A549 (cell line): ENCODE results near the gene ASPHD2. TPM values are rescaled to one million over a fixed set of nuclear protein-coding genes. Genes with fewer than 3 reads are reported as not detected.
"Not testable (repeated sequence)": the region's sequence is repeated elsewhere in the genome, so short reads cannot be mapped to it uniquely, and the experiment has no call there.

ENCODE experiments used
- ATAC-seq, 2 experiments: fragments of 200-7000 bp in 1 of 2; fragments of >200 bp in 1 of 2; cut with Nextera tagmentation in 1 of 2; cut with Tn5 transposase in 1 of 2; 3 replicates each; pipeline versions ENCODE4 v1.8.0 to v1.9.1; 2018 to 2020; ENCODE audit warnings: mild to moderate bottlenecking in 1 of 2, moderate library complexity in 1 of 2
- CTCF ChIA-PET: fragments of 300-600 bp; sonication (Branson Sonifier 250); formaldehyde crosslinking; extraction: SDS; loops from one replicate; lab custom pipeline; 2021; ENCODE audit warnings: antibody characterized with exemption, inconsistent platforms; lab: Yijun Ruan, JAX
- POLR2A ChIA-PET: fragments of 350-600 bp; formaldehyde crosslinking; extraction: SDS; loops from one replicate; lab custom pipeline; 2021; ENCODE audit warnings: antibody characterized with exemption, inconsistent platforms; lab: Yijun Ruan, JAX
- DNase-seq, 2 experiments: peaks; one replicate each; pipeline versions ENCODE4 v3.0.0 to v3.0.0-alpha.2; 2011 to 2016; ENCODE audit warnings: low read depth in 1 of 2, low spot score in 1 of 2
- FAIRE-seq: peaks from 2 replicates; lab custom pipeline; 2011; peaks lifted over from hg19 to GRCh38; lab: Jason Lieb, UNC
- H3K27ac ChIP-seq, 2 experiments: fragments of >200 bp; sonication (Bioruptor Twin); formaldehyde crosslinking; 3 replicates each; pipeline ENCODE4 v1.5.1; 2016 to 2017
- H3K4me1 ChIP-seq: fragments of >200 bp; sonication (Bioruptor Twin); formaldehyde crosslinking; 3 replicates; pipeline ENCODE4 v1.6.1; 2016
- H3K4me2 ChIP-seq: fragments of >200 bp; sonication (Bioruptor Twin); formaldehyde crosslinking; 3 replicates; pipeline ENCODE4 v1.6.1; 2016
- H3K4me3 ChIP-seq: fragments of >200 bp; sonication (Bioruptor Twin); formaldehyde crosslinking; 3 replicates; pipeline ENCODE4 v1.5.1; 2016
- H3K9me3 ChIP-seq: fragments of >200 bp; sonication (Bioruptor Twin); formaldehyde crosslinking; 3 replicates; pipeline ENCODE4 v1.6.1; 2016
- CBX2 ChIP-seq: fragments of 200-600 bp; sonication (generic); IDR thresholded peaks from 2 replicates; pipeline ENCODE4 v1.6.1; 2016; ENCODE audit warnings: low read depth, mild to moderate bottlenecking, borderline replicate concordance
- EHMT2 ChIP-seq: fragments of 200-600 bp; sonication (generic); IDR thresholded peaks from 2 replicates; pipeline ENCODE4 v1.6.1; 2016; ENCODE audit warnings: antibody characterized with exemption, low read depth, mild to moderate bottlenecking, moderate library complexity
- HDAC2 ChIP-seq: fragments of 200-600 bp; sonication (generic); IDR thresholded peaks from 2 replicates; pipeline ENCODE4 v1.6.1; 2016
- HOXB5 ChIP-seq: fragments of 250-450 bp; sonication (Bioruptor Pico); IDR thresholded peaks from 2 replicates; pipeline ENCODE4 v1.5.0; 2020; ENCODE audit warnings: mild to moderate bottlenecking, moderate library complexity
- JUN ChIP-seq, 2 experiments: fragments of >200 bp; sonication (Bioruptor Twin); formaldehyde crosslinking; IDR thresholded peaks; 2 replicates in 1 of 2; 3 replicates in 1 of 2; pipeline ENCODE4 v1.6.1; 2016 to 2017
- NFE2L2 ChIP-seq: fragments of 150-350 bp; conservative IDR thresholded peaks from 2 replicates; pipeline ENCODE4 v1.6.1; 2014; ENCODE audit warnings: low read length
- NPAS2 ChIP-seq: fragments of 250-450 bp; sonication (Bioruptor Pico); IDR thresholded peaks from 2 replicates; pipeline ENCODE4 v1.8.0; 2022; ENCODE audit warnings: mild to moderate bottlenecking, moderate library complexity, borderline replicate concordance
- RCOR1 ChIP-seq: fragments of 150-350 bp; IDR thresholded peaks from 2 replicates; pipeline ENCODE4 v1.6.1; 2014; ENCODE audit warnings: antibody characterized with exemption, low read length, low read depth
- TP53 ChIP-seq: fragments of 250-450 bp; sonication (Bioruptor Pico); IDR thresholded peaks from 2 replicates; pipeline ENCODE4 v1.5.0; 2021; ENCODE audit warnings: mild to moderate bottlenecking, moderate library complexity
- ZC3H11A ChIP-seq: fragments of 450-650 bp; IDR thresholded peaks from 2 replicates; pipeline ENCODE4 v1.6.1; 2014; ENCODE audit warnings: antibody characterized with exemption, mild to moderate bottlenecking
- ZFP36 ChIP-seq: fragments of 450-650 bp; IDR thresholded peaks from 2 replicates; pipeline ENCODE4 v1.6.1; 2014; ENCODE audit warnings: borderline replicate concordance; ENCODE audit not compliant: partially characterized antibody
- ZNF302 ChIP-seq: fragments of 250-450 bp; sonication (Bioruptor Pico); IDR thresholded peaks from 2 replicates; pipeline ENCODE4 v1.9.0; 2021; ENCODE audit warnings: inconsistent platforms, mild to moderate bottlenecking, moderate library complexity
- WGBS: methylation state at CpG from one replicate; pipeline ENCODE4 v1.1.6; 2017; ENCODE audit errors: missing lambda C conversion rate; 5-methylcytosine and 5-hydroxymethylcytosine counted together
- polyA plus RNA-seq, 4 experiments: library from polyadenylated mRNA; depleted of rRNA in 3 of 4; stranded (reverse); fragments of >200 nt; fragmentation: RNase III in 1 of 4; extraction: RNeasy Plus Mini Kit Qiagen cat#74134 plus additional on column Dnase treatment in 1 of 4; gene quantifications; 2 replicates in 3 of 4; 3 replicates in 1 of 4; pipeline ENCODE4 v1.2.3, GENCODE V29; 2011 to 2017
- TF ChIP-seq, protein P1 (sequence below): fragments of 450-650 bp; IDR thresholded peaks from 2 replicates; pipeline ENCODE4 v1.6.1; 2014; ENCODE audit warnings: antibody characterized with exemption
- TF ChIP-seq, protein P2 (sequence below): fragments of 150-350 bp; IDR thresholded peaks from 2 replicates; pipeline ENCODE4 v1.6.1; 2014; ENCODE audit warnings: low read depth, mild to moderate bottlenecking, low read length
- TF ChIP-seq, protein P3 (sequence below): IDR thresholded peaks from 2 replicates; pipeline ENCODE4 v1.6.1; 2012

The ASPHD2 gene
- polyA plus RNA-seq, 2 of the 4 experiments (the other 2 are of a cell fraction), result 0.84 to 1.3 TPM

DNA sequence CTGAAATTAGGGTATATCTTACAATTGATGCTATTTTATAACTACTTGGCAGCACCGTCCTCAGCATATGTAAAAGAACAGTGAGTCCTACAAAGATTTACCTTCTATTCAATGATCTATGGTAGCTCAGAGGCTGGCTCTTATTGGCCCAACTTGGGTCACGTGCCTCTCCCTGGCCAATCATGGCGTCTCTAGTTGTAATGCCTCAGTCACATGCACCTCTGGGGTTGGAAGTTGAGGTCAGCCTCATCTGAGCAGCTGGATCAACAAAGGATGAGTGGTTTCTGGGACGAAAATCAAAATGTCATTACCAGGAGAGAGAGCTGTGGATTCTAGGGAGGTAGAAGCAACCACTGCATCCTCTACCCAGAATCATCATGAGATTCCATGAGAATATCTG is 22.9 kb upstream of the ASPHD2 start:
- no peak overlapping the region for H3K4me3 ChIP-seq
- CTCF ChIA-PET, result interaction anchor here (1.2 to 3.6 kb wide), 2 partner anchors 55 to 83 kb away, joined by 3 to 18 read pairs; no protein-coding TSS in a partner anchor
- POLR2A ChIA-PET, result no interaction called here
- no peaks in the 10 kb centered on the region for H3K4me1 ChIP-seq
- FAIRE-seq (no peak), ATAC-seq (no peak), DNase-seq (peak in 1 of 2 experiments; percentile 14)
- 22% methylated on average over 4 of the region's 4 CpGs for whole genome bisulfite sequencing
- TF ChIP-seq RCOR1, result no peak
- TF ChIP-seq, protein P1, sequence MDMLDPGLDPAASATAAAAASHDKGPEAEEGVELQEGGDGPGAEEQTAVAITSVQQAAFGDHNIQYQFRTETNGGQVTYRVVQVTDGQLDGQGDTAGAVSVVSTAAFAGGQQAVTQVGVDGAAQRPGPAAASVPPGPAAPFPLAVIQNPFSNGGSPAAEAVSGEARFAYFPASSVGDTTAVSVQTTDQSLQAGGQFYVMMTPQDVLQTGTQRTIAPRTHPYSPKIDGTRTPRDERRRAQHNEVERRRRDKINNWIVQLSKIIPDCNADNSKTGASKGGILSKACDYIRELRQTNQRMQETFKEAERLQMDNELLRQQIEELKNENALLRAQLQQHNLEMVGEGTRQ, result peak; percentile 72
- H3K4me2 ChIP-seq, result no peak overlapping the region
- no peak overlapping the region for H3K27ac ChIP-seq
- no peaks in the 10 kb centered on the region for H3K9me3 ChIP-seq

DNA sequence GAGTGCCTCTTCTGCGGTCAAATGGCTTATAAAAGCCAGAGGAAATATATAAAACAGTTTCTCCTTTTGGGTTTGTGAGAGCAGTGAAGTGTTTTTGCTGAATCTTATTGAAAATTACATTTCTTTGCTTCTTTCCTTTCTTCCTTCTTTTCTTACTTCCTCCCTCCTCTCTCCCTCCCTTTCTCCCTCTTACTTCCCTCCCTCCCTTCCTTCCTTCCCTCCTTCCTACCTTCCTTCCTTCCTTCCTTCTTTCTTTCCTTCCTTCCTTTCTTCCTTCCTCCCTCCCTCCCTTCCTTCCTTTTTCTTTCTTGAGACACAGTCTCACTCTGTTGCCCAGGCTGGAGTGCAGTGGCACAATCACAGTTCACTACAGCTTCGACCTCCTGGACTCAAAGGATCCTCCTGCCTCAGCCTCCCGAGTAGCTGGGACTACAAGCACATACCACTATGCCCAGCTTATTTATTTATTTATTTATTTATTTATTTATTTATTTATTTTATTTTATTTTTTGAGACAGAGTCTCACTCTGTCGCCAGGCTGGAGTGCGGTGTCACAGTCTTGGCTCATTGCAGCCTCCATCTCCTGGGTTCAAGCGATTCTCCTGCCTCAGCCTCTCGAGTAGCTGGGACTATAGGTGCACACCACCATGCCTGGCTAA is 20.4 kb upstream of the ASPHD2 start:
- TF ChIP-seq ZC3H11A, result peak; percentile 54
- not testable (repeated sequence) for ATAC-seq, H3K4me2 ChIP-seq, H3K4me3 ChIP-seq, H3K27ac ChIP-seq, H3K4me1 ChIP-seq, H3K9me3 ChIP-seq, FAIRE-seq, DNase-seq
- 45% methylated on average over 7 of the region's 7 CpGs for WGBS
- ChIA-PET CTCF (interaction anchor here (1.1 to 3.4 kb wide), 3 partner anchors 8 to 44 kb away, joined by 3 to 10 read pairs (median 3); no protein-coding TSS in a partner anchor), POLR2A (interaction anchor here (0.7 kb wide), 1 partner anchor 13 kb away, joined by 4 read pairs; no protein-coding TSS in a partner anchor)

DNA sequence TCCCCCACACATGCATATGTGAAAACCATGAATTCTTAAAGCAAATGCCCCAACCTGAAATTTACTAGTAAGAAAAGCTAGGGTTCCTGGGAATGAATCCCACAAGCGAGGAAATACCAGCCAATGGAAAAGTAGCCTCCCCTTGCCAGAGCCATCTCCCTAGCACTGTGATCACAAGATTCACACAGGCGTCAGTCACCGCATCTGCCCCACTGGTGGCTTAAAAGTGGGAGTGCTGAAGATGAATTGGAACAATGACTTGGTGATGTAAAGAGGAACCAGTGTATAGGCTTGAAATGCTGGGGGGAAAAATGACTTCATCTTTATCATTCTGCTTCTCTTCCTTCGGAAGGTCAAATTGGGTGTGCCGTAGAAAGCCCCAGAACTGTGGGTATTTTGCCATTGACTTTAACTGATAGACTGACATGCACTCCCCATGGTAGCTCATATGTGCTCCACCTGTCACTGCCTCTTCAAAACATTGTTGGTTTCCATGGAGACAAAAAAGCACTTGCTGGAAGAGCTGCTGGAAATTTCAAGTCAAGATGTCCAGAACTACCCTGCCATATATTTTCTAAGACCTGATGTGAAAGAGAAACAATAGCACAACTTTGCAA is 19.2 kb upstream of the ASPHD2 start:
- ATAC-seq, result no peak
- H3K4me1 ChIP-seq, result no peaks in the 10 kb centered on the region
- no peaks in the 10 kb centered on the region for H3K9me3 ChIP-seq
- ChIA-PET CTCF (interaction anchor here (1.1 to 3.4 kb wide), 6 partner anchors 9 to 94 kb away, joined by 3 to 11 read pairs (median 7); no protein-coding TSS in a partner anchor), POLR2A (no interaction called here)
- H3K4me3 ChIP-seq, result no peak overlapping the region
- no peak overlapping the region for H3K4me2 ChIP-seq
- WGBS, result 47% methylated on average over 5 of the region's 5 CpGs
- H3K27ac ChIP-seq, result no peak overlapping the region
- FAIRE-seq, result no peak
- TF ChIP-seq HDAC2 (no peak), NPAS2 (no peak), TP53 (CRISPR knock-in tag) (no peak), EHMT2 (no peak), ZFP36 (no peak), ZNF302 (no peak), CBX2 (no peak)
- TF ChIP-seq, protein P2, sequence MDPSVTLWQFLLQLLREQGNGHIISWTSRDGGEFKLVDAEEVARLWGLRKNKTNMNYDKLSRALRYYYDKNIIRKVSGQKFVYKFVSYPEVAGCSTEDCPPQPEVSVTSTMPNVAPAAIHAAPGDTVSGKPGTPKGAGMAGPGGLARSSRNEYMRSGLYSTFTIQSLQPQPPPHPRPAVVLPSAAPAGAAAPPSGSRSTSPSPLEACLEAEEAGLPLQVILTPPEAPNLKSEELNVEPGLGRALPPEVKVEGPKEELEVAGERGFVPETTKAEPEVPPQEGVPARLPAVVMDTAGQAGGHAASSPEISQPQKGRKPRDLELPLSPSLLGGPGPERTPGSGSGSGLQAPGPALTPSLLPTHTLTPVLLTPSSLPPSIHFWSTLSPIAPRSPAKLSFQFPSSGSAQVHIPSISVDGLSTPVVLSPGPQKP, result no peak
- TF ChIP-seq, protein P3, sequence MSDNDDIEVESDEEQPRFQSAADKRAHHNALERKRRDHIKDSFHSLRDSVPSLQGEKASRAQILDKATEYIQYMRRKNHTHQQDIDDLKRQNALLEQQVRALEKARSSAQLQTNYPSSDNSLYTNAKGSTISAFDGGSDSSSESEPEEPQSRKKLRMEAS, result no peak
- no peak for DNase-seq

DNA sequence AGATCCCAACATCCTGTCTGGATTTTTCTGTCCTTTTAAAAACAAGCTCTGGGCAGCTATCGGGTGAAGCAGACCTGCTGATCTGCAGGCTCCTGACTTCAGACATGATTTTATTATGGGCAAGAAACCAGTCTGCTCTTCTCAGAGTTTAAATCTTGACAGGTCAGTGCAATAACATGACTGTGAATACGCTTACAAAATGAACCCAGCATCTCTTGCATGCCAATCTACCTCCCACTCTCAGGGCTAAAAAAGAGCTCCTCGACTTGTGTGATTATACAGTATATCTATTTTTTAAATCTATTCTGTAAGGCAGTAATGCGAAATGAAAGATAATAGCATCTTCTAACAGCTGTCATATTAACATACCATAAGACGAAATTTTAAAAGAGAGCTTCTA is 18.7 kb upstream of the ASPHD2 start:
- ATAC-seq, result no peak
- Histone ChIP-seq H3K27ac (no peak overlapping the region), H3K4me1 (no peaks in the 10 kb centered on the region), H3K9me3 (no peaks in the 10 kb centered on the region), H3K4me2 (no peak overlapping the region), H3K4me3 (no peak overlapping the region)
- CTCF ChIA-PET, result interaction anchor here (1.4 to 3.4 kb wide), 5 partner anchors 11 to 93 kb away, joined by 6 to 11 read pairs (median 7); no protein-coding TSS in a partner anchor
- DNase-seq, result no peak
- WGBS, result 13% methylated on average over 5 of the region's 5 CpGs
- POLR2A ChIA-PET, result no interaction called here
- TF ChIP-seq HOXB5 (CRISPR knock-in tag) (no peak), NFE2L2 (no peak), CBX2 (no peak), RCOR1 (no peak), JUN (IDR thresholded peaks at IDR 0.05) (no peak)
- TF ChIP-seq, protein P2, result no peak
- TF ChIP-seq, all 56 proteins: peak for 0
- FAIRE-seq, result no peak
